B cell (primary cell): ENCODE data around the gene EME1.

Experiments used
- EZH2 ChIP-seq: IDR thresholded peaks from 2 replicates; pipeline ENCODE4 v1.6.1; 2012; ENCODE audit warnings: borderline replicate concordance, low read depth, mild to moderate bottlenecking, moderate library complexity, low read length; ENCODE audit not compliant: insufficient read depth, poor library complexity, severe bottlenecking
- TF ChIP-seq, protein P1 (sequence below): fragments of 200-600 bp; IDR thresholded peaks from one replicate; pipeline ENCODE4 v1.8.0; 2022; ENCODE audit warnings: antibody characterized with exemption, mild to moderate bottlenecking

DNA sequence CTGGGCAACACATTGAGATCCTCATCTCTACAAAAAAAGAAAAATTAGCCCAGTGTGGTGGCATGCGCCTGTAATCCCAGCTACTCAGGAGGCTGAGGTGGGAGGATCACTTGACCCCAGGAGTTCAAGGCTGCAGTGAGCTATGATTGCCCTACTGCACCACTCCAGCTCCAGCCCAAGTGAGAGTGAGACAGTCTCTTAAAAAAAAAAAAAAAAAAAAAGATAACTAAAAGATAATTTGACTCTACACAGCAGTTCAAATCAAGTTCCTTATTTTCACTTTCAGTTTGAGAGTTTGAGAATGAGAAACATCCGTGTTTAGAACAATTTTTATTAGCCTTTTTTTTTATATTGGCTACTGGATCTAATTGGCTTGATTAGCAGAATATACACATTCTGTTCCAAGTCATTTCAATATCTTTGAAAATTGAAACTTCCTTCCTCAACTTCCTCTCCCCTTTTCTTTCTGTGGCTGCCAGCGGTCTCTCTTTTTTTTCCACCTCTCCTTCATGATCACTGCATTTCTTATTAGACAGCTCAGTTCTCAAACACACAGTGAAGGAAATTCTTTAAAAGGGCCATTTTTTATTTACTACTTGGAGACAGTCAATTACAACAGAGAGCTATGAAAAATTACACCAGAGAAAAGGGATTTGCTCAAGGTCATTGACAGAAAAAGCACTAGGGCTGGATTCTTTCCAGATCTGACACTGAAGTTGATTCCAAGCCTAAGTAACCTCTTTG, 48.5 kb downstream of the EME1 start:
- TF ChIP-seq, protein P1, sequence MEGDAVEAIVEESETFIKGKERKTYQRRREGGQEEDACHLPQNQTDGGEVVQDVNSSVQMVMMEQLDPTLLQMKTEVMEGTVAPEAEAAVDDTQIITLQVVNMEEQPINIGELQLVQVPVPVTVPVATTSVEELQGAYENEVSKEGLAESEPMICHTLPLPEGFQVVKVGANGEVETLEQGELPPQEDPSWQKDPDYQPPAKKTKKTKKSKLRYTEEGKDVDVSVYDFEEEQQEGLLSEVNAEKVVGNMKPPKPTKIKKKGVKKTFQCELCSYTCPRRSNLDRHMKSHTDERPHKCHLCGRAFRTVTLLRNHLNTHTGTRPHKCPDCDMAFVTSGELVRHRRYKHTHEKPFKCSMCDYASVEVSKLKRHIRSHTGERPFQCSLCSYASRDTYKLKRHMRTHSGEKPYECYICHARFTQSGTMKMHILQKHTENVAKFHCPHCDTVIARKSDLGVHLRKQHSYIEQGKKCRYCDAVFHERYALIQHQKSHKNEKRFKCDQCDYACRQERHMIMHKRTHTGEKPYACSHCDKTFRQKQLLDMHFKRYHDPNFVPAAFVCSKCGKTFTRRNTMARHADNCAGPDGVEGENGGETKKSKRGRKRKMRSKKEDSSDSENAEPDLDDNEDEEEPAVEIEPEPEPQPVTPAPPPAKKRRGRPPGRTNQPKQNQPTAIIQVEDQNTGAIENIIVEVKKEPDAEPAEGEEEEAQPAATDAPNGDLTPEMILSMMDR, result no peak
- no peak for TF ChIP-seq EZH2
